SK-N-SH treated with all-trans-retinoic acid at 6 μM for 48 hours (cell line): Measurements from ENCODE around the gene CDC42EP5.

Experiments
- ATAC-seq: fragments of 200-7000 bp; cut with Tn5 transposase; 3 replicates; pipeline ENCODE4 v1.9.1; 2020; ENCODE audit warnings: mild to moderate bottlenecking, moderate library complexity
- ARNTL ChIP-seq: fragments of 450-650 bp; formaldehyde crosslinking; IDR thresholded peaks from 2 replicates; pipeline ENCODE4 v1.5.0; 2020; ENCODE audit warnings: low read depth, mild to moderate bottlenecking, moderate library complexity, borderline replicate concordance
- BACH2 ChIP-seq: fragments of 250-450 bp; sonication (Bioruptor Pico); IDR thresholded peaks from 2 replicates; pipeline ENCODE4 v1.9.0; 2021; ENCODE audit warnings: mild to moderate bottlenecking, borderline replicate concordance
- CSDC2 ChIP-seq: fragments of 250-450 bp; sonication (Bioruptor Pico); IDR thresholded peaks from 2 replicates; pipeline ENCODE4 v1.5.0; 2020; ENCODE audit warnings: mild to moderate bottlenecking, moderate library complexity
- ESRRG ChIP-seq: fragments of 250-450 bp; sonication (Bioruptor Pico); IDR thresholded peaks from 2 replicates; pipeline ENCODE4 v1.6.1; 2021; ENCODE audit warnings: mild to moderate bottlenecking
- GLIS3 ChIP-seq: fragments of 250-450 bp; sonication (Bioruptor Pico); IDR thresholded peaks from 2 replicates; pipeline ENCODE4 v1.5.0; 2020; ENCODE audit warnings: mild to moderate bottlenecking, moderate library complexity
- ISL1 ChIP-seq: fragments of 250-450 bp; sonication (Bioruptor Pico); IDR thresholded peaks from 2 replicates; pipeline ENCODE4 v2.1.2; 2022; ENCODE audit warnings: mild to moderate bottlenecking, moderate library complexity
- OSR1 ChIP-seq: fragments of 250-450 bp; sonication (Bioruptor Pico); IDR thresholded peaks from 2 replicates; pipeline ENCODE4 v1.8.0; 2022; ENCODE audit warnings: moderate library complexity, mild to moderate bottlenecking, inconsistent platforms
- PPARA ChIP-seq: fragments of 250-450 bp; sonication (Bioruptor Pico); IDR thresholded peaks from 2 replicates; pipeline ENCODE4 v1.5.0; 2020; ENCODE audit warnings: mild to moderate bottlenecking, borderline replicate concordance
- RARB ChIP-seq: fragments of 250-450 bp; sonication (Bioruptor Pico); IDR thresholded peaks from 2 replicates; pipeline ENCODE4 v1.8.0; 2021; ENCODE audit warnings: mild to moderate bottlenecking, moderate library complexity
- SNAI2 ChIP-seq: fragments of 250-450 bp; sonication (Bioruptor Pico); IDR thresholded peaks from 2 replicates; pipeline ENCODE4 v1.5.0; 2020; ENCODE audit warnings: mild to moderate bottlenecking, moderate library complexity
- TCF4 ChIP-seq: fragments of 250-450 bp; sonication (Bioruptor Pico); IDR thresholded peaks from 2 replicates; pipeline ENCODE4 v1.8.0; 2021; ENCODE audit warnings: mild to moderate bottlenecking, moderate library complexity, borderline replicate concordance
- TOX ChIP-seq: fragments of 250-450 bp; sonication (Bioruptor Pico); IDR thresholded peaks from 2 replicates; pipeline ENCODE4 v1.8.0; 2021; ENCODE audit warnings: mild to moderate bottlenecking, moderate library complexity, borderline replicate concordance
- ZC3H10 ChIP-seq: fragments of 250-450 bp; sonication (Bioruptor Pico); IDR thresholded peaks from 2 replicates; pipeline ENCODE4 v1.5.1; 2021; ENCODE audit warnings: mild to moderate bottlenecking, moderate library complexity
- ZFP3 ChIP-seq: fragments of 250-450 bp; sonication (Bioruptor Pico); IDR thresholded peaks from 2 replicates; pipeline ENCODE4 v1.5.0; 2020; ENCODE audit warnings: mild to moderate bottlenecking, moderate library complexity
- ZFP30 ChIP-seq: fragments of 450-650 bp; formaldehyde crosslinking; IDR thresholded peaks from 2 replicates; pipeline ENCODE4 v1.5.0; 2022; ENCODE audit warnings: mild to moderate bottlenecking, moderate library complexity
- ZNF565 ChIP-seq: fragments of 450-650 bp; formaldehyde crosslinking; conservative IDR thresholded peaks from 2 replicates; pipeline ENCODE4 v1.5.0; 2020; ENCODE audit warnings: low read depth, mild to moderate bottlenecking, moderate library complexity
- ZNF8 ChIP-seq: fragments of 450-650 bp; formaldehyde crosslinking; IDR thresholded peaks from 2 replicates; pipeline ENCODE4 v1.5.0; 2020; ENCODE audit warnings: mild to moderate bottlenecking, moderate library complexity
- TF ChIP-seq, protein P1 (sequence below): fragments of 250-450 bp; sonication (Bioruptor Pico); IDR thresholded peaks from 2 replicates; pipeline ENCODE4 v1.5.1; 2021; ENCODE audit warnings: mild to moderate bottlenecking, moderate library complexity
- TF ChIP-seq, protein P2 (sequence below): fragments of 250-450 bp; sonication (Bioruptor Pico); IDR thresholded peaks from 2 replicates; pipeline ENCODE4 v1.8.0; 2021; ENCODE audit warnings: low read depth, mild to moderate bottlenecking, moderate library complexity, borderline replicate concordance
- TF ChIP-seq, protein P3 (sequence below): fragments of 250-450 bp; sonication (Bioruptor Pico); IDR thresholded peaks from 2 replicates; pipeline ENCODE4 v1.5.1; 2020; ENCODE audit warnings: low read depth, mild to moderate bottlenecking, moderate library complexity
- TF ChIP-seq, protein P4 (sequence below): fragments of 250-450 bp; sonication (Bioruptor Pico); IDR thresholded peaks from 2 replicates; pipeline ENCODE4 v1.8.0; 2020; ENCODE audit warnings: mild to moderate bottlenecking, moderate library complexity, borderline replicate concordance

The CDC42EP5 gene

DNA sequence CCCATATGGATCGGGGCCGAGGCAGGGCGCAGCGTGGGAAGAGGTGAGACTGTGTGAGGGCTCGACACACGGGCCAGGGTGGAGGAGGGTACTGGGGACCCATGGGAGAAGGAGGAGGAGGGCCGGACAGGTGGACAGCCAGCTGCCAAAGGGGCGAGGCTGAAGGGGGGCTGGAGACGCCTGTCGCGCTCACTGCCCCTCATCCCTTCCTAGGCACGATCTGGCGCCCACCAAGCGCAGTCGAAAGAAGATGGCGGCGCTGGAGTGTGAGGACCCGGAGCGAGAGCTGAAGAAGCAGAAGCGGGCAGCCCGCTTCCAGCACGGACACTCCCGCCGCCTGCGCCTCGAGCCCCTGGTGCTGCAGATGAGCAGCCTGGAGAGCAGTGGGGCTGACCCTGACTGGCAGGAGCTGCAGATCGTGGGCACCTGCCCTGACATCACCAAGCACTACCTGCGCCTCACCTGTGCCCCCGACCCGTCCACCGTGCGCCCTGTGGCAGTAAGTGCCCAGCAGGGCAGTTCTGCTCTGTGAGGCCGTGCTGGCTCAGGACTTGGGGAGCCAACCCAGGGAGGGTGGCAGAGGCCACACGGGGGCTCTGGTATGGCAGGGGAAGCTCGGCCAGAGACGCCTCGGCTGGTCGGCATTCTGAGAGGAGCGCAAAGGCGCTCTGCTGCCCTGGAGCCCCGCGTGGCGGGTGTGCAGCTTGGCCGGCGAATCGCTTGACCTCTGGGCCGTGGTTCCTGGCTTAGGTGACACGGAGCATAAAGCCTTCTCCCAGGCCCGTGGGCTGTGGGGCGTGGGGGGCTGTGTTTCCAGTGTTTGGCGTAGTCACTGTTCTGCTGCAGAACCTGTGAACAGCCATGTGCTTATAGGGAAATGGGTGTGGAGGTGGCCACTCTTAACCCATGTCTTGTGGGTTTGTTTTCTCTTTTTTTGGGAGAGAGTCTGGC, 16.4 kb downstream of the CDC42EP5 start:
- no peak for TF ChIP-seq ZNF8 (CRISPR knock-in tag)
- TF ChIP-seq TCF4, result no peak
- TF ChIP-seq TOX (CRISPR knock-in tag), result no peak
- no peak for TF ChIP-seq ISL1 (CRISPR knock-in tag)
- TF ChIP-seq OSR1 (CRISPR knock-in tag), result no peak
- no peak for TF ChIP-seq ARNTL (CRISPR knock-in tag)
- ATAC-seq, result no peak; the same call in 2 of the 3 replicates

DNA sequence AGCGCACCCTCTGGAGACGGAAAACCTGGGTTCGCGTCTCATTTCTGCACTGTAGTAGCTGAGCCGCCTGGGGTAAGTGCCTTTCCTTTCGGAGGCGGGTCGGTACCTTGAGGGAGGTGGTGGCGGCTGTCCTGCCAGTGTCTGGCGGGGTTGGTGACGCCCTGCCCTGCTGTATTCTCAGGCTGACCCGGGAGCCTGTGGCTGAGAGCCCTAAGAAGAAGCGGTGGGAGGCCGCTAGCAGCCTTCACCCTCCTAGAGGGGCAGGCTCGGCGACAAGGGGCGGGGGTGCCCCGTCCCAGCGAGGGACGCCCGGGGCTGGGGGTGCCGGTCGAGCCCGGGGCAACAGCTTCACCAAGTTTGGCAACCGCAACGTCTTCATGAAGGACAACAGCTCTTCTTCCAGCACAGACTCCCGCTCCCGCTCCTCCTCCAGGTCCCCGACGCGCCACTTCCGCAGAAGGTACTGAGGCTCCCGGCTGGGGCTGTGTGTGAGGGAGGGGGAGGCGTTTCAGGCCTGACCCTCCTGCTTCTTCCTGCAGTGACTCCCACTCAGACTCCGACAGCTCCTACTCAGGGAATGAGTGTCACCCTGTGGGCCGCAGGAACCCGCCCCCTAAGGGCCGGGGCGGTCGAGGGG, 17.2 kb downstream of the CDC42EP5 start:
- ATAC-seq, result no peak

DNA sequence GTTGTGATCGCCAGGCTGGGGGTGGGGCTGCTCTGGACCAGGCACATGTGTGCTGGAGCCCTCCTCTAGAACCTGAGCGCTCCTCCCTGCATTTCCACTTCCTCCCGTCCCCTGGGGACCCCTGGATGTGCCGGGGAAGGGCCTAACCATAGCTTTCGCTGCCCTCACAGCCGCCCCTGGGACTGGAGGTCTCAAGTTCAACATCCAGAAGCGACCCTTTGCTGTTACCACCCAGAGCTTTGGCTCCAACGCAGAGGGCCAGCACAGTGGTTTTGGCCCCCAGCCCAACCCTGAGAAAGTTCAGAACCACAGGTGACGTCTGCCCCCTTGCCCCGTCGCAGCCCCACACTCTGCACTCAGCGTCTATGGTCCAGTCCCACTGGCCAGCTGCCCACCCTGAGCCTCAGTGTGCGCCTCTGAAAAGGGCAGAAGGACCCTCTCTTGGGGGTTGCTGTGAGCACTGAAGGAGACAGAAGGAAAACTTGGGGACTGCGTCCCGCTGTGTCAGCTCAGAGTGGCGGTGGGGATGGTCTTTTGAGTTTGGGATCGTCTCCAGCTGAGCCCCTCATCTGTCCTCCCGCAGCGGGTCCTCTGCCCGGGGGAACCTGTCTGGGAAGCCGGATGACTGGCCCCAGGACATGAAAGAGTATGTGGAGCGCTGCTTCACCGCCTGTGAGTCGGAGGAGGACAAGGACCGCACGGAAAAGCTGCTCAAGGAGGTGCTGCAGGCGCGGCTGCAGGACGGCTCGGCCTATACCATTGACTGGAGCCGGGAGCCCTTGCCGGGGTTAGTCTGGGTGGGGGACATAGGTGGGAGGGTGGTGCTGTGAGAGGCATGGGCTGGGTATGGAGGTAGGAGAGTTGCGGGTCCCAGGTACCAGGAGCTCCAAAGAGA, 18.1 kb downstream of the CDC42EP5 start:
- ATAC-seq, result no peak
- TF ChIP-seq ZFP3 (CRISPR knock-in tag) (no peak), ZFP30 (CRISPR knock-in tag) (no peak), GLIS3 (CRISPR knock-in tag) (no peak), BACH2 (CRISPR knock-in tag) (no peak), PPARA (CRISPR knock-in tag) (no peak), RARB (CRISPR knock-in tag) (no peak), OSR1 (CRISPR knock-in tag) (no peak), ZC3H10 (CRISPR knock-in tag) (no peak), ARNTL (CRISPR knock-in tag) (no peak), CSDC2 (CRISPR knock-in tag) (no peak)
- TF ChIP-seq, protein P1, sequence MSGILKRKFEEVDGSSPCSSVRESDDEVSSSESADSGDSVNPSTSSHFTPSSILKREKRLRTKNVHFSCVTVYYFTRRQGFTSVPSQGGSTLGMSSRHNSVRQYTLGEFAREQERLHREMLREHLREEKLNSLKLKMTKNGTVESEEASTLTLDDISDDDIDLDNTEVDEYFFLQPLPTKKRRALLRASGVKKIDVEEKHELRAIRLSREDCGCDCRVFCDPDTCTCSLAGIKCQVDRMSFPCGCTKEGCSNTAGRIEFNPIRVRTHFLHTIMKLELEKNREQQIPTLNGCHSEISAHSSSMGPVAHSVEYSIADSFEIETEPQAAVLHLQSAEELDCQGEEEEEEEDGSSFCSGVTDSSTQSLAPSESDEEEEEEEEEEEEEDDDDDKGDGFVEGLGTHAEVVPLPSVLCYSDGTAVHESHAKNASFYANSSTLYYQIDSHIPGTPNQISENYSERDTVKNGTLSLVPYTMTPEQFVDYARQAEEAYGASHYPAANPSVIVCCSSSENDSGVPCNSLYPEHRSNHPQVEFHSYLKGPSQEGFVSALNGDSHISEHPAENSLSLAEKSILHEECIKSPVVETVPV (CRISPR knock-in tag), result no peak

More for the DNA sequence above, 17.2 kb downstream of the CDC42EP5 start:
- TF ChIP-seq OSR1 (CRISPR knock-in tag) (no peak), CSDC2 (CRISPR knock-in tag) (no peak), ZC3H10 (CRISPR knock-in tag) (no peak), ZNF8 (CRISPR knock-in tag) (no peak), PPARA (CRISPR knock-in tag) (no peak), SNAI2 (no peak), ZNF565 (CRISPR knock-in tag) (no peak), ESRRG (CRISPR knock-in tag) (no peak), BACH2 (CRISPR knock-in tag) (no peak), TCF4 (no peak), ARNTL (CRISPR knock-in tag) (no peak), ZFP3 (CRISPR knock-in tag) (no peak), RARB (CRISPR knock-in tag) (no peak), TOX (CRISPR knock-in tag) (no peak), ISL1 (CRISPR knock-in tag) (no peak)
- TF ChIP-seq, protein P2, sequence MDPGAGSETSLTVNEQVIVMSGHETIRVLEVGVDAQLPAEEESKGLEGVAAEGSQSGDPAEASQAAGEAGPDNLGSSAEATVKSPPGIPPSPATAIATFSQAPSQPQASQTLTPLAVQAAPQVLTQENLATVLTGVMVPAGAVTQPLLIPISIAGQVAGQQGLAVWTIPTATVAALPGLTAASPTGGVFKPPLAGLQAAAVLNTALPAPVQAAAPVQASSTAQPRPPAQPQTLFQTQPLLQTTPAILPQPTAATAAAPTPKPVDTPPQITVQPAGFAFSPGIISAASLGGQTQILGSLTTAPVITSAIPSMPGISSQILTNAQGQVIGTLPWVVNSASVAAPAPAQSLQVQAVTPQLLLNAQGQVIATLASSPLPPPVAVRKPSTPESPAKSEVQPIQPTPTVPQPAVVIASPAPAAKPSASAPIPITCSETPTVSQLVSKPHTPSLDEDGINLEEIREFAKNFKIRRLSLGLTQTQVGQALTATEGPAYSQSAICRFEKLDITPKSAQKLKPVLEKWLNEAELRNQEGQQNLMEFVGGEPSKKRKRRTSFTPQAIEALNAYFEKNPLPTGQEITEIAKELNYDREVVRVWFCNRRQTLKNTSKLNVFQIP (CRISPR knock-in tag), result no peak
- TF ChIP-seq, protein P1 (CRISPR knock-in tag), result no peak
- TF ChIP-seq, protein P3, sequence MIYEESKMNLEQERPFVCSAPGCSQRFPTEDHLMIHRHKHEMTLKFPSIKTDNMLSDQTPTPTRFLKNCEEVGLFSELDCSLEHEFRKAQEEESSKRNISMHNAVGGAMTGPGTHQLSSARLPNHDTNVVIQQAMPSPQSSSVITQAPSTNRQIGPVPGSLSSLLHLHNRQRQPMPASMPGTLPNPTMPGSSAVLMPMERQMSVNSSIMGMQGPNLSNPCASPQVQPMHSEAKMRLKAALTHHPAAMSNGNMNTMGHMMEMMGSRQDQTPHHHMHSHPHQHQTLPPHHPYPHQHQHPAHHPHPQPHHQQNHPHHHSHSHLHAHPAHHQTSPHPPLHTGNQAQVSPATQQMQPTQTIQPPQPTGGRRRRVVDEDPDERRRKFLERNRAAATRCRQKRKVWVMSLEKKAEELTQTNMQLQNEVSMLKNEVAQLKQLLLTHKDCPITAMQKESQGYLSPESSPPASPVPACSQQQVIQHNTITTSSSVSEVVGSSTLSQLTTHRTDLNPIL (CRISPR knock-in tag), result no peak
- TF ChIP-seq, protein P4, sequence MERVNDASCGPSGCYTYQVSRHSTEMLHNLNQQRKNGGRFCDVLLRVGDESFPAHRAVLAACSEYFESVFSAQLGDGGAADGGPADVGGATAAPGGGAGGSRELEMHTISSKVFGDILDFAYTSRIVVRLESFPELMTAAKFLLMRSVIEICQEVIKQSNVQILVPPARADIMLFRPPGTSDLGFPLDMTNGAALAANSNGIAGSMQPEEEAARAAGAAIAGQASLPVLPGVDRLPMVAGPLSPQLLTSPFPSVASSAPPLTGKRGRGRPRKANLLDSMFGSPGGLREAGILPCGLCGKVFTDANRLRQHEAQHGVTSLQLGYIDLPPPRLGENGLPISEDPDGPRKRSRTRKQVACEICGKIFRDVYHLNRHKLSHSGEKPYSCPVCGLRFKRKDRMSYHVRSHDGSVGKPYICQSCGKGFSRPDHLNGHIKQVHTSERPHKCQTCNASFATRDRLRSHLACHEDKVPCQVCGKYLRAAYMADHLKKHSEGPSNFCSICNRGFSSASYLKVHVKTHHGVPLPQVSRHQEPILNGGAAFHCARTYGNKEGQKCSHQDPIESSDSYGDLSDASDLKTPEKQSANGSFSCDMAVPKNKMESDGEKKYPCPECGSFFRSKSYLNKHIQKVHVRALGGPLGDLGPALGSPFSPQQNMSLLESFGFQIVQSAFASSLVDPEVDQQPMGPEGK (CRISPR knock-in tag), result no peak
